Spleen (tissue), 11 donors: ENCODE results near the gene NIPAL4. TPM values are rescaled to one million over a fixed set of nuclear protein-coding genes. Genes with fewer than 3 reads are reported as not detected.

ENCODE experiments used
- DNase-seq: peaks from one replicate; pipeline ENCODE4 v3.0.0-alpha.2; 2020
- H3K27ac ChIP-seq, 8 donors: fragments of 200-600 bp; sonication (generic) in 7 of 8; 1 replicate in 4 of 8; 2 replicates in 4 of 8; pipeline versions ENCODE4 v1.5.0 to v1.8.0; 2016 to 2021; ENCODE audit warnings: inconsistent platforms in 4 of 8, mild to moderate bottlenecking in 4 of 8, moderate library complexity in 1 of 8
- H3K27me3 ChIP-seq, 7 donors: fragments of 200-600 bp; sonication (generic) in 6 of 7; replicated peaks in 1 of 7; 1 replicate in 4 of 7; 2 replicates in 3 of 7; pipeline versions ENCODE4 v1.5.0 to v1.8.0; 2016 to 2021; ENCODE audit warnings: inconsistent platforms in 3 of 7, mild to moderate bottlenecking in 1 of 7
- H3K36me3 ChIP-seq, 6 donors: fragments of 200-600 bp; sonication (generic) in 5 of 6; 1 replicate in 4 of 6; 2 replicates in 2 of 6; pipeline versions ENCODE4 v1.5.0 to v1.8.0; 2016 to 2021; ENCODE audit warnings: inconsistent platforms in 2 of 6
- H3K4me1 ChIP-seq, 6 donors: fragments of 200-600 bp; sonication (generic) in 5 of 6; 1 replicate in 3 of 6; 2 replicates in 3 of 6; pipeline versions ENCODE4 v1.5.0 to v1.8.0; 2016 to 2021; ENCODE audit warnings: inconsistent platforms in 3 of 6
- H3K4me3 ChIP-seq, 8 donors: fragments of 200-600 bp; sonication (generic) in 7 of 8; 1 replicate in 4 of 8; 2 replicates in 4 of 8; pipeline versions ENCODE4 v1.5.0 to v1.8.0; 2016 to 2021; ENCODE audit warnings: inconsistent platforms in 4 of 8, mild to moderate bottlenecking in 4 of 8, moderate library complexity in 2 of 8
- H3K9me3 ChIP-seq, 8 donors: fragments of 200-600 bp; sonication (generic) in 7 of 8; 1 replicate in 4 of 8; 2 replicates in 4 of 8; pipeline versions ENCODE4 v1.5.0 to v1.8.0; 2016 to 2021; ENCODE audit warnings: inconsistent platforms in 4 of 8
- POLR2A ChIP-seq, 3 donors: fragments of 450-650 bp; IDR thresholded peaks; one replicate each; pipeline ENCODE4 v1.5.1; 2017; ENCODE audit warnings: antibody characterized with exemption in 3 of 3, mild to moderate bottlenecking in 1 of 3
- POLR2AphosphoS5 ChIP-seq, 3 donors: sonication (generic); formaldehyde crosslinking; IDR thresholded peaks; one replicate each; pipeline ENCODE4 v1.5.1; 2017; ENCODE audit warnings: antibody characterized with exemption in 3 of 3
- WGBS, 5 donors: extraction: QIAGEN DNeasy Blood & Tissue Kit in 3 of 5; methylation state at CpG; one replicate each; pipeline versions ENCODE4 v1.1.5 to v1.1.7; 2013 to 2018; 5-methylcytosine and 5-hydroxymethylcytosine counted together
- intact Hi-C: fragments of 100-400 bp; cut with DNase I; formaldehyde crosslinking; loops from one replicate; pipeline ENCODE4 v1.15.0; 2023; ENCODE audit warnings: low total_unique reads
- polyA plus RNA-seq, 3 donors: library from polyadenylated mRNA; stranded (reverse); fragments of 200-250 nt; gene quantifications; one replicate each; pipeline ENCODE4 v1.2.1, GENCODE V29; 2013
- total RNA-seq, 7 donors: library from RNA; depleted of rRNA in 3 of 7; stranded (reverse); fragments of >200 nt in 3 of 7; fragmentation: NEBNext Ultra II Directional in 4 of 7; extraction: Animal tissue kit (Norgen Biotek cat#: 25700) in 4 of 7; gene quantifications; one replicate each; pipeline versions ENCODE4 v1.1.0 to v1.2.1, GENCODE V29; 2016 to 2021
- TF ChIP-seq, protein P1 (sequence below), 11 experiments: fragments of 200-600 bp in 7 of 11; fragments of 450-650 bp in 4 of 11; sonication (generic) in 4 of 11; IDR thresholded peaks in 8 of 11; conservative IDR thresholded peaks in 3 of 11; 1 replicate in 7 of 11; 2 replicates in 4 of 11; pipeline versions ENCODE4 v1.4.0 to v1.8.0; 2016 to 2021; ENCODE audit warnings: antibody characterized with exemption in 11 of 11, inconsistent platforms in 4 of 11, mild to moderate bottlenecking in 1 of 11
- donor health status: healthy with polysubstance abuse.
- donor health status: DM: no; HTN: no; CAD: no; lungs with moderate emphysema.
- donor health status: DM: no; HTN: no; CAD: no.
- donor health status: Bipolar disorder and iron deficiency.
- donor health status: healthy.
- donor health status: DM: no; HTN: no; CAD: no.
- donor health status: DM: yes; HTN: yes; CAD: no.

Gene NIPAL4
- total and polyA plus RNA-seq, 10 donors: 0.19 to 0.73 (median 0.44) TPM; not detected in 1

DNA sequence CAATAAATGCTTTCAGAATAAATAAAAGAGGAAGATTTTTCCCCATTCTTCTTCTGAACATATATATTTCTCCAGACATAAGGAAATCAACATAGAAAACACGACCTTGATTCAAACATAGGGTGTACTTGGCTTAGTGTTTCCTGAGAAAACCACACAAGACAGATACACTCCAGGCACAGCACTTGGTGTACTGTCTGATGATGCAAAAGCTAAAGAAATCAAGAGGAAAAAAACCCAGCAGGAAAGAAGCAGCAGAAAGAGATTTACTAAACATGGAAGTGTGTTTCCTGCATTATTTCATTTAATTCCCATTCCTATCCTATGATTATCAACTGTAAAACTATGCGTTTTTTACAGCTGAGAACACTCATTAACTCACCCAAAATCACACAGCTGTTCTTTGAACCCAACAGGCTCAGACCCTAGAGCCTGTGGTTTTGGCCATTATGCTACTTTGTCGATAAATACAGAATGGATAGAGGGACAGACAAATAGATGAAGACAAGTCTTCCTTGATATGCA lies 46.1 kb downstream of the NIPAL4 start:
- 50 to 58% (median 54%) methylated on average over 3 of the region's 3 CpGs for WGBS, 5 donors
- no peak overlapping the region for H3K4me3 ChIP-seq
- H3K9me3 ChIP-seq: no peaks in the 10 kb centered on the region
- no peak for DNase-seq
- peaks cover 16 to 95% (median 64%) of the 10 kb centered on the region in 6 donors for H3K4me1 ChIP-seq
- TF ChIP-seq, protein P1, sequence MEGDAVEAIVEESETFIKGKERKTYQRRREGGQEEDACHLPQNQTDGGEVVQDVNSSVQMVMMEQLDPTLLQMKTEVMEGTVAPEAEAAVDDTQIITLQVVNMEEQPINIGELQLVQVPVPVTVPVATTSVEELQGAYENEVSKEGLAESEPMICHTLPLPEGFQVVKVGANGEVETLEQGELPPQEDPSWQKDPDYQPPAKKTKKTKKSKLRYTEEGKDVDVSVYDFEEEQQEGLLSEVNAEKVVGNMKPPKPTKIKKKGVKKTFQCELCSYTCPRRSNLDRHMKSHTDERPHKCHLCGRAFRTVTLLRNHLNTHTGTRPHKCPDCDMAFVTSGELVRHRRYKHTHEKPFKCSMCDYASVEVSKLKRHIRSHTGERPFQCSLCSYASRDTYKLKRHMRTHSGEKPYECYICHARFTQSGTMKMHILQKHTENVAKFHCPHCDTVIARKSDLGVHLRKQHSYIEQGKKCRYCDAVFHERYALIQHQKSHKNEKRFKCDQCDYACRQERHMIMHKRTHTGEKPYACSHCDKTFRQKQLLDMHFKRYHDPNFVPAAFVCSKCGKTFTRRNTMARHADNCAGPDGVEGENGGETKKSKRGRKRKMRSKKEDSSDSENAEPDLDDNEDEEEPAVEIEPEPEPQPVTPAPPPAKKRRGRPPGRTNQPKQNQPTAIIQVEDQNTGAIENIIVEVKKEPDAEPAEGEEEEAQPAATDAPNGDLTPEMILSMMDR (IDR thresholded peaks at IDR 0.05 in 8 of 11, conservative IDR thresholded peaks at IDR 0.05 in 3 of 11): no peak
- no peak for TF ChIP-seq POLR2A (IDR thresholded peaks at IDR 0.05)
- TF ChIP-seq POLR2AphosphoS5 (IDR thresholded peaks at IDR 0.05): no peak
- H3K27ac ChIP-seq: peak overlapping the region in 6 of 8 donors; percentile 18 to 90 (median 62)
- intact Hi-C loops: no loop called here
- peaks cover 0 to 99% (median 14%) of the 10 kb centered on the region in 6 donors for H3K36me3 ChIP-seq
- H3K27me3 ChIP-seq: no peaks in the 10 kb centered on the region

DNA sequence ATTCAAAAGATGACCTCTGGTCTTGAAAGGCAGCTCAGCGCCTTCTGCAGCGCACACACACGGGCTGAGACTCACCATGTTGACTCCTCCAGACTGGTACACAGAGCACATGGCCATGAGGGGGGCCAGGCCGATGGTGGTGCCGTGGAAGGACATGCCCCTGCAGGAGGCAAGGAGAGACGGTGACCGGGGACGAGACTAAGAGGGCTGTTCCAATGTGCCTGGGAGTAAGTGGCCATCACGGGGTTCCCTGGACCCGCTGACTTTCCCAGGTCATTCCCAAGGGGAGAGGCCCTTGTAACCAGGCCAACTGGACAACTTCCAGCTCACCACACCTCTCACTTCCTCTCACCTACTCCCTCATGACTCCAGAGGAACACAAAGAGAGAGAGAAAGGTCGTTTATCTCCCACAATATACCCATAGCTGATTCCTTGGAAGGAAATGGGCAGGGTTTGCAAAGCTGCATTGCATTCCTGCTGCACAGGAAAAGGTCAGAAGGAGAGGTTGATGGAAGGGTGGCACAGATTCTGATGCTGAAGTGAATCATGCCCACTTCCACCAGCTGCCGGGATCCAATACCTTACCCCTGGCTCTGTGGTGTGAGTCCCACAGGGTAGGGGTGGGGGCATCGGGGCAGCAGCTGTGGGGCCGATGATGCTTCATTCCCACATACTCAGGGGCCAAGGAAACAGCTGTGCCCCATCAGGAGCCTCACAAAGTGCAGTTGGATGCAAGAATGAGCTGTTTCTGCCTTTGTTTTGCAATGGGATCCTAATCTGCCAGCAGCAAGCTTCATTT lies 47.2 kb downstream of the NIPAL4 start:
- no peak for TF ChIP-seq POLR2A (IDR thresholded peaks at IDR 0.05)
- TF ChIP-seq POLR2AphosphoS5 (IDR thresholded peaks at IDR 0.05): peak in 1 of 3 donors; percentile 62
- intact Hi-C loops: no loop called here
- WGBS, 5 donors: 70 to 83% (median 79%) methylated on average over 13 to 14 of the region's 14 CpGs
- H3K27ac ChIP-seq: peak overlapping the region in 5 of 8 donors; percentile 31 to 90 (median 76)
- no peak overlapping the region for H3K4me3 ChIP-seq
- H3K4me1 ChIP-seq: peaks cover 21 to 95% (median 64%) of the 10 kb centered on the region in 6 donors
- peaks cover 0 to 99% (median 12%) of the 10 kb centered on the region in 6 donors for H3K36me3 ChIP-seq
- H3K9me3 ChIP-seq: no peaks in the 10 kb centered on the region
- no peaks in the 10 kb centered on the region for H3K27me3 ChIP-seq
- DNase-seq: no peak

DNA sequence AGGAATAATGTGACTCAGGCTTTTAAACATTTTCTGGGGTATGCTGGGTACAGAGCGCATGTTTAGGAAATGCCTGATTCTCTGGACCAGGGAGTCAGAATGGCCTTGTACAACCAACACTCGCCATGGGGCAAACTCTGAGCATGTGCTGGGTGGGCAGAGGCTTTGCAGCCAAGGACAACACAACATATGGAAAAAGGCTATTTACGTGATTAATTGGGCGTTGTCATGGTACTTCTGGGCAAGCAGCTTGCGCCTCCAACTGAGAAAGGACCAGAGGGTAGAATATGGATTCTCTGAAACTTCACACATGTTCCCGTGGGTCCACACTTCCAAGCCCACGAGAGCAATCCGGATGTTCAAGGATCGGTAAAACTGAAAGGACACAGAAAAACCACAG lies 49.1 kb downstream of the NIPAL4 start:
- no peak for TF ChIP-seq POLR2A (IDR thresholded peaks at IDR 0.05)
- TF ChIP-seq, protein P1 (IDR thresholded peaks at IDR 0.05 in 8 of 11, conservative IDR thresholded peaks at IDR 0.05 in 3 of 11): no peak
- no peak for TF ChIP-seq POLR2AphosphoS5 (IDR thresholded peaks at IDR 0.05)
- intact Hi-C loops: no loop called here
- no peak overlapping the region for H3K4me3 ChIP-seq
- no peaks in the 10 kb centered on the region for H3K9me3 ChIP-seq
- H3K36me3 ChIP-seq: peaks cover 0 to 99% (median 17%) of the 10 kb centered on the region in 6 donors
- 84 to 91% (median 88%) methylated on average over 9 of the region's 9 CpGs for WGBS, 5 donors
- no peaks in the 10 kb centered on the region for H3K27me3 ChIP-seq
- H3K27ac ChIP-seq: peak overlapping the region in 4 of 8 donors; percentile 75 to 90 (median 81)
- peaks cover 21 to 91% (median 56%) of the 10 kb centered on the region in 6 donors for H3K4me1 ChIP-seq
- no peak for DNase-seq

DNA sequence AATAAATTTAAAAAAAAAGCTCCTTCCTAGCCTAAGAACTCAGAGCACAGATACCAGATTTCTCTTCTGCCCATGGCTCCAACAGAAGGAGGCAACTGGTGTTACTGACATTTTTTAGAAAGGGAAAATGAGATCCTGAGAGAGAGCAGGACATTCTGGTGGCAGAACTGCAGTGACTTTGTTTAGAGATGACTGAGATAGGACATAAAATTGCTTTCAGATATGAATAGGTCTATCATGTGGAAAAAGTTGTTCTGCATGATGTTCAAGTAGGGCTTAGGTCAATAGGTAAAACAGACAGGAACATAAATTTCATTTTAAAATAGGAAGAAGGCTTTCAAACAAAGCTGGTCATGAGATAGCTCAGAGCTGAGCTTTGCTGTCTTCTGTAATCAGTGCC lies 49.6 kb downstream of the NIPAL4 start:
- Histone ChIP-seq H3K27me3 (no peaks in the 10 kb centered on the region), H3K27ac (peak overlapping the region in 5 of 8 donors; percentile 23 to 90 (median 76)), H3K4me1 (peaks cover 21 to 92% (median 54%) of the 10 kb centered on the region in 6 donors), H3K9me3 (no peaks in the 10 kb centered on the region), H3K4me3 (no peak overlapping the region), H3K36me3 (peaks cover 0 to 99% (median 17%) of the 10 kb centered on the region in 6 donors)
- TF ChIP-seq POLR2AphosphoS5 (IDR thresholded peaks at IDR 0.05): no peak
- no peak for DNase-seq
- intact Hi-C loops: no loop called here

DNA sequence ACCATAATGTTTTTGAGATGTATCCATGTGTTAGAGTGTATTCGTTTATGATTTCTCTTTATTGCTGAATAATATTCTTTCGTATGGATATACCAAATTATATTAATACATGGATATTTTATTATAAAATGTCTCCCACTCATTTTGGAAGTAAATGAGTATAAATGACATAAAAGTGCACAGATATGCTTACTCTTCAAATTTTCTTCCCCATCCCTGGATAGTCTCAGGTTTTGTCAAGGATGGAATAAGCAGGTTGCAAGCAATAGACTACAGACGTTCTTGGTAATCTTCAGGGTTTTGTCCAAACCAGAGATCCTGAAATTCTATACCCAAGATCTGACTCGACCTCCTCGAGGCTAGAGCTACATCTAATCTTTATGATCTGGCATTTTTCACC lies 50.7 kb downstream of the NIPAL4 start:
- TF ChIP-seq POLR2A (IDR thresholded peaks at IDR 0.05) (no peak), POLR2AphosphoS5 (IDR thresholded peaks at IDR 0.05) (no peak)
- TF ChIP-seq, protein P1 (IDR thresholded peaks at IDR 0.05 in 8 of 11, conservative IDR thresholded peaks at IDR 0.05 in 3 of 11): no peak
- intact Hi-C loops: no loop called here
- H3K4me1 ChIP-seq: peaks cover 14 to 96% (median 54%) of the 10 kb centered on the region in 6 donors
- H3K27me3 ChIP-seq: no peaks in the 10 kb centered on the region
- no peak overlapping the region for H3K4me3 ChIP-seq
- peak overlapping the region in 6 of 8 donors; percentile 55 to 86 (median 72) for H3K27ac ChIP-seq
- no peaks in the 10 kb centered on the region for H3K9me3 ChIP-seq
- no peak for DNase-seq
- peaks cover 0 to 99% (median 17%) of the 10 kb centered on the region in 6 donors for H3K36me3 ChIP-seq
- WGBS, 5 donors: 88 to 99% (median 94%) methylated on average over 5 of the region's 5 CpGs
